ENCODE data around the gene NAT8L. TPM values are rescaled to one million over a fixed set of nuclear protein-coding genes. Genes with fewer than 3 reads are reported as not detected.

The NAT8L gene
- total RNA-seq, 1 donor from 2014 or later = 2.0 TPM

DNA sequence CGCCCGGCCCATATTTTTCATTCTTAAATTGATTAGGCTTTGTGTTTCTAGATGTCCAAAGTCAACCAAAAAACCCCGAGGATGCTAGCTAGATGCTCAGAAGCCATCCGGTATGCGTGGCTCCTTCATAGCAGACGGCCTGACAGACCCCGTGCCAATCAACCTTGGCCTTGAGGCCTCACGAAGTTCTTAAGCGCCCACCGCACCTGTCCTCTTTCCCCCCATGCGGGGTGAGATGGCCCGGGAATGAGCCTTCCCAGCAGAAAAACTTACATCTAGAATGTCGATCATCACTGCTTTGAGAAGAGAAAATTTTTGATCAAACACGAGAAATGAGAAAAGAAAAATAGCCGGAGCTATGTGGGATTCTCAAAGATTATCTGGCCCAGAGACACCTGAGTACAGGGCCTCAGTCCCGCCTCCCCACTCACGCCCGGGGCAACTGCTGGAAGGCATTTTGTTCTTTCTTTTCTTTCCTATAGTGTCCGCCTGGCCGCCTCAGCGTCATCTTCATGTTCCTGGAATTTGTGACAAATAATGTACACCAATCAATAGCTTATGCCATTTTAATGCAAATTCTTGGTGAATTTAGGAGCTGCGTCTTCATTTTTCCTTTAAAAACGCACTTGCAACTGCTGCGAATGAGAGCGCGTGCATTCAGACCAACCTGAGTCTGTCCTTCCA is 1.6 kb upstream of the NAT8L start:
- no peak for DNase-seq (ENCODE audit: low read depth)
- H3K4me3 ChIP-seq (ENCODE audit: low read depth, low read length) = no peak overlapping the region
- TF ChIP-seq, protein P1, sequence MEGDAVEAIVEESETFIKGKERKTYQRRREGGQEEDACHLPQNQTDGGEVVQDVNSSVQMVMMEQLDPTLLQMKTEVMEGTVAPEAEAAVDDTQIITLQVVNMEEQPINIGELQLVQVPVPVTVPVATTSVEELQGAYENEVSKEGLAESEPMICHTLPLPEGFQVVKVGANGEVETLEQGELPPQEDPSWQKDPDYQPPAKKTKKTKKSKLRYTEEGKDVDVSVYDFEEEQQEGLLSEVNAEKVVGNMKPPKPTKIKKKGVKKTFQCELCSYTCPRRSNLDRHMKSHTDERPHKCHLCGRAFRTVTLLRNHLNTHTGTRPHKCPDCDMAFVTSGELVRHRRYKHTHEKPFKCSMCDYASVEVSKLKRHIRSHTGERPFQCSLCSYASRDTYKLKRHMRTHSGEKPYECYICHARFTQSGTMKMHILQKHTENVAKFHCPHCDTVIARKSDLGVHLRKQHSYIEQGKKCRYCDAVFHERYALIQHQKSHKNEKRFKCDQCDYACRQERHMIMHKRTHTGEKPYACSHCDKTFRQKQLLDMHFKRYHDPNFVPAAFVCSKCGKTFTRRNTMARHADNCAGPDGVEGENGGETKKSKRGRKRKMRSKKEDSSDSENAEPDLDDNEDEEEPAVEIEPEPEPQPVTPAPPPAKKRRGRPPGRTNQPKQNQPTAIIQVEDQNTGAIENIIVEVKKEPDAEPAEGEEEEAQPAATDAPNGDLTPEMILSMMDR (conservative IDR thresholded peaks at IDR 0.05; ENCODE audit: low read depth, low read length) = no peak

DNA sequence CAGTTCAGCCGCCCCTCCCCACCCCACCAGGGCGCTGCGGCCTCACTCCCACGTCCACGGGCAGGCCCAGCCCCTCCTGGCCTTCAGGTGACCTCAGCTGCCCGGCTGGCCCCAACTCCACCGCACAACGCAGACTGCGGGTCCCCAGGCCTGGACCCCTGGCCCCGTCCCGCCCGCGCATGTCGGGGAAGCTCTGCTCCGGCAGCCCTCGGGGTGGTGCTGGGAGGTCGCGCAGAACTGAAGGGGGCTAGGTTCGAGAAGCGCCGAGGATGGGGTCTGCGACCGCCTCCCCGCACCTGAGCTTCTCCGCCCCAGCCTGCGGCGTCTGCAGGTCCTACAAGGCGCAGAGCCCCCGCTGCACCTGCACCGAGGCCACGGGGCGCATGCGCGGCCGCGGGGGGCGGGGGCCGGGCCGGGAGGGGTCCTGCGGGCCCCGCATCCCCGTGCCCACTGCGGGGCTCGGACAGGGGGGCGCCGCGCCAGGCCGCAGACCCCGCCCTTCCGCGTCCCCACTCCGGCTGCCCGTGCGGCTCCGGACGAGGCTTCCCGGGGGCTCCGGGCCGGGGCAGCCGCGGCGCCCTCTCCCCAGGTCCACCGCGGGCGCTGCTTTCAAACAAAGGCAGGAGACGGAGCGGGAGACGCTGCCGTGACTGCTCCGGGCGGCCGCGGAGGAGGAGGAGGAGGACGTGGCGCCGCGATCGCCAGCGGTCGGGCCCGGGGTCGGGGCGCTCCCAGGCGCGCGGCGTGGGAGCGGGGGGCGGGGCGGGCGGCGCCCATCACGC is 672 bp upstream of the NAT8L start:
- TF ChIP-seq, protein P1 (conservative IDR thresholded peaks at IDR 0.05; ENCODE audit: low read depth, low read length) = no peak
- DNase-seq (ENCODE audit: low read depth) = no peak
- H3K4me3 ChIP-seq (ENCODE audit: low read depth, low read length) = peak overlapping the region; percentile 41

DNA sequence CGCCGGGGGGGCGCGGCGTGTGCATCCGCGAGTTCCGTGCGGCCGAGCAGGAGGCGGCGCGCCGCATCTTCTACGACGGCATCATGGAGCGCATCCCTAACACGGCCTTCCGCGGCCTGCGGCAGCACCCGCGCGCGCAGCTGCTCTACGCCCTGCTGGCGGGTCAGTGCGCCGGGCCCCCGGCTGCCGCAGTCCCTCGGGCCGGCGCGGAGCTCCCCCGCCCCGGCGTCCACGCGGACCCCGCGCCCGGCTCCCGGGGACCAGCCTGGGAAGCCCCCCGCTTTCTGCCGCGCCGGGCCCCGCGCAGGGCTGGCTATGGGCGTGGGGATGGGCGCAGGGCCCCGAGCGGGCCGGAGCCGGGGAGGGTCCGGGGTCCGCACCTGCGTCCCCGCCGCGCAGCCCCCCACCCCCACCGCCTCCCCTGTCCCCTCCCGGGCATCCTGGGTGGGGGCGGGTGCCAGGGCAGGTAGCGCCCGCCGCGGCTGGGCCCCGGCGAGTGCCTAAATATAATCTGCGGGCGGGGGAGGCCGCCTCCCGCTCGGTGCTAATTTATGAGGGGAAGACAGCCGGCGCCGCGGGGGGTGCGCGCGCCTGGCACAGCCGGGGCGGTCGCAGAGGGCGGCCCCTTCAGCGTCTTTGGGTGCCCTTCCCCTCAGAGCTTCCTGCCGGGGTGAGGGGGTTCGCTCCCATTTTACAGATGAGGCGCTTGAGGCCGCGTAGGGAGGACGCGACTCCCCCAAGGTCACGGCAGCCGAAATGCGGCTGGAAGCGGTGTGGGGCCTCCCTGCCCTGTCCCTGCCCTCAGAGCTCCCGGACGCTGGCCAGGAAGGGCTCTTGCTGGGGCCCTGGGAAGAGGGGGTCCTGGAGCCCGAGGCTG is 837 bp downstream of the NAT8L start:
- H3K4me3 ChIP-seq (ENCODE audit: low read depth, low read length) = no peak overlapping the region
- TF ChIP-seq, protein P1 (conservative IDR thresholded peaks at IDR 0.05; ENCODE audit: low read depth, low read length) = no peak
- DNase-seq (ENCODE audit: low read depth) = no peak

DNA sequence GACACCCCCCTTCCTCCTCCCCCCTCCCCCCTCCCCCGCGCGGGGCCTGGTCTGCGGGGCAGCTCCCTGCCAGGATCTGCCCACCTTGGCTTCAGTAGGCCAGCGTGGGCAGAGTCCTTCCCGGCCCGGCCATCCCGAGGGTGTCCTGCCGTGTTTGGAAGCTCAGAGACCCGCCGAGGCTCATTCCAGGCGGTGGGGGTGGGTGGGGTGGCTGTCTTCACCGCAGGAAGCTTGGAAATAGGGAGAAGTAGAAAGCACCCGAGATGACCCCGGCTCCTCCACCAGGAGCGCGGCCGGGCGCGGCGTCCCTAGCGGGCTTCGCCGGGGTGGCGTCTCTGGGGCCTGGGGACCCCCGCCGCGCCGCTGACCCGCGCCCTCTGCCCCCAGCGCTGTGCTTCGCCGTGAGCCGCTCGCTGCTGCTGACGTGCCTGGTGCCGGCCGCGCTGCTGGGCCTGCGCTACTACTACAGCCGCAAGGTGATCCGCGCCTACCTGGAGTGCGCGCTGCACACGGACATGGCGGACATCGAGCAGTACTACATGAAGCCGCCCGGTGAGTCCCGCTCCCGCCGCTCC is 1.6 kb downstream of the NAT8L start:
- H3K4me3 ChIP-seq (ENCODE audit: low read depth, low read length) = no peak overlapping the region
- DNase-seq (ENCODE audit: low read depth) = no peak
- TF ChIP-seq, protein P1 (conservative IDR thresholded peaks at IDR 0.05; ENCODE audit: low read depth, low read length) = no peak

DNA sequence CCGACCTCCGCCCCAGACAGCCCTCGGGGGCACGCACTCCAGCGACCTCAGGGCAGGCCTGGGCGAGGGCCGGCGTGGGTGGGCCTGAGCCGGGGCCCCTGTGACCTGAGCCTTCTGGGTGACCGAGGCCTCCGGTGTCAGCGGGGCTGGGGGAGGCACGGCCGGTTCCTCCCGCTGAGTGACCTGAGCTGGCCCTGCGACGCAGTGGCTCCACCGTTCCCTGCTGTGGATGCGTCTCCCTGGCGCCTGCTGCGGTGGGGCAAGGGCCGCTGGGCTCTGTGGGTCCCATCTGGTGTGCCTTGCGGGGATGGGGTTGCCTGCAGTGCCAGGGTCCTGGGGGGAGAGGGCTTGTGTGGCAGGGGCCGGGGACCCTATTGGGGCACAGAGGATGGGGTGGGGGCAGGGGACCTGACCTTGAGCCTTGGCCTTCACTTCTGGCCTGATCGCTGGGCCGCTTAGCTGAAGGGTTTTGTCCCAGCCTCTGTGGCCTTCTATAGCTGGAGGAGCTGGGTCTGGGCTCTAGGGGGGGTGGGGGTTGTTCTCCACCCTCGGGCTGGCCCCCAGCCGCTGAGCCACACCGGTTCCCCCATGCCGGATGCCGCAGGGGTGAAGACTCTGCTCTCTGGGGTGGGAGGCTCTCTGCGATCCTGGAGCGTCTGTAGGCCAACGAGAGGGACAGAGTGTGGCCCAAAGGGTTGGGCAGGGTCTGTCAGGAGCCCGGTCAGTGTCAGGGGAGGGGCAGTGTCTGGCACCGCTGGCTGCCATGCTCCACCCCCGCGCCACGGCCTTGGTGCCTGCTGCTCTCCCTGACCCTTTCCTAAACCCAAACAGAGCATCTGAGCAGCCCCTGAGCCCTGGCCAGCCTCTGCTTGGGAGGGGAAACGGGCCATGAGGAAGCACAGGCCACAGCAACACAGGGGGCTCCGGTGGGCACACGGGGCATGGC is 2.3 kb downstream of the NAT8L start:
- no peak for DNase-seq (ENCODE audit: low read depth)
- TF ChIP-seq, protein P1 (conservative IDR thresholded peaks at IDR 0.05; ENCODE audit: low read depth, low read length) = no peak
- no peak overlapping the region for H3K4me3 ChIP-seq (ENCODE audit: low read depth, low read length)

Data from epithelial cell of proximal tubule (primary cell).